NCI-H2196 (cell line): ENCODE results near the gene PSENEN.
"Not testable (repeated sequence)": the region's sequence is repeated elsewhere in the genome, so short reads cannot be mapped to it uniquely, and the experiment has no call there.

Experiments used
- DNase-seq: peaks from one replicate; lab custom pipeline; 2025; ENCODE audit not compliant: unreplicated experiment; lab: John Stamatoyannopoulos, UW

PSENEN gene

DNA sequence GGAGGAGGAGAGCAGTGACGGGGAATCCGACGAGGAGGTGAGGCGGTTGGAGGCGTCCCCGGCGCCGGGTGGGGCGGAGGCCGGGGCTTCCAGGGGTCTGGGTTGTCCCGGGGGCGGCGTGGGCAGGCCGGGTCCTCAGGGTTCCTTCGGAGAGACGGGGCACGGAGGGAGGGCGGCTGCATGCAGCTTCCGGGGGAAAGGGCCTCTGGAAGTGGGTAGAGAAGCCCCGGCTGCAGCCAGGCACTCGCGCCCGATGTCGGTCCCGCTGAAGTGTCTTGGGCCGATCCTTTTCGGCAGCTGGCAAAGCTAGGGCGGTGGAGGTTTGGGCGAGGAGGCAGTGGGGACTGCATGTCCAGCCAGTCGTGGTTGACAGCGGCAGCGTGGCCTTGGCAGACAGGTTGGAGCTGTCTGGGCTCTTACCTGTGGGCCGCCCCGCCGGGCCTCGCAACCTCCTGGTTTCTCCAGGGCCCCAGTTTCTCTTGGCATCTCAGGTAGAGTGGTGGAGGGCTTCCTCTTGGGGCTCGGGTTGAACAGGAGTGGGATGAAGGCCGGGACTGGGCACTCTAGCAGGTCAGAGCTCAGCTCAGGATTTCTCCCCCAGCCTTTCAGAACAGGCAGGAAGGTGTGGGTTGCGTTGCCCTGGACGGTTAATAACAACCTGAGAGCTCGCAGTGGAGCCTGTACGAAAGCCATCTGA is 27.0 kb upstream of the PSENEN start:
- no peak for DNase-seq

DNA sequence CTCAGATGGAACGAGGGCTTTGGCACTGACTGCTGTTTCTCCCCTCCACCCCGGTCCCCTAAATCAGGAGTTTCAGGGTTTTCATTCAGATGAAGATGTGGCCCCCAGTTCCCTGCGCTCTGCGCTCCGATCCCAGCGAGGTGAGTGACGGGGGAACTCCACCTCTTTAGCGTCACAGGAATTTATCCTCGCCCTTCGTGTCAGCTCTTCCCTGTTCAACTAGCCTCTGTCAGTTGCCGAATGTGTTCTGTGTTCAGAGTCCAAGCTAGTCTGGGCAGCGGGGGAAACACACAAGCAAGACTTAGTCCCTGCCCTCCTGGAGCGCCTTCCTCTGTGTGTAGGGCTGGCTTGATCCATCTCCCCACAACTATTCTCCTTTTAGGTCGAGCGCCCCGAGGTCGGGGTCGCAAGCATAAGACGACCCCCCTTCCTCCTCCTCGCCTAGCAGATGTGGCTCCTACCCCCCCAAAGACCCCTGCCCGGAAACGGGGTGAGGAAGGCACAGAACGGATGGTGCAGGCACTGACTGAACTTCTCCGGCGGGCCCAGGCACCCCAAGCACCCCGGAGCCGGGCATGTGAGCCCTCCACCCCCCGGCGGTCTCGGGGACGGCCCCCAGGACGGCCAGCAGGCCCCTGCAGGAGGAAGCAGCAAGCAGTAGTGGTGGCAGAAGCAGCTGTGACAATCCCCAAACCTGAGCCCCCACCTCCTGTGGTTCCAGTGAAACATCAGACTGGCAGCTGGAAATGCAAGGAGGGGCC is 25.9 kb upstream of the PSENEN start:
- DNase-seq = no peak

DNA sequence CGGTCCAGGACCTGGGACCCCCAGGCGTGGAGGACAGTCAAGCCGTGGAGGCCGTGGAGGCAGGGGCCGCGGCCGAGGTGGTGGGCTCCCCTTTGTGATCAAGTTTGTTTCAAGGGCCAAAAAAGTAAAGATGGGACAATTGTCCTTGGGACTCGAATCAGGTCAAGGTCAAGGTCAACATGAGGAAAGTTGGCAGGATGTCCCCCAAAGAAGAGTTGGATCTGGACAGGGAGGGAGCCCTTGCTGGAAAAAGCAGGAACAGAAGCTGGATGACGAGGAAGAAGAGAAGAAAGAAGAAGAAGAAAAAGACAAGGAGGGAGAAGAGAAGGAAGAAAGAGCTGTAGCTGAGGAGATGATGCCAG is 25.3 kb upstream of the PSENEN start:
- DNase-seq = no peak

DNA sequence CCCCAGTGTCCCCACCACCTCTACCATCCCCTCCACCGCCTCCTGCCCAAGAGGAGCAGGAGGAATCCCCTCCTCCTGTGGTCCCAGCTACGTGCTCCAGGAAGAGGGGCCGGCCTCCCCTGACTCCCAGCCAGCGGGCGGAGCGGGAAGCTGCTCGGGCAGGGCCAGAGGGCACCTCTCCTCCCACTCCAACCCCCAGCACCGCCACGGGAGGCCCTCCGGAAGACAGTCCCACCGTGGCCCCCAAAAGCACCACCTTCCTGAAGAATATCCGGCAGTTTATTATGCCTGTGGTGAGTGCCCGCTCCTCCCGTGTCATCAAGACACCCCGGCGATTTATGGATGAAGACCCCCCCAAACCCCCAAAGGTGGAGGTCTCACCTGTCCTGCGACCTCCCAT is 24.8 kb upstream of the PSENEN start:
- no peak for DNase-seq

DNA sequence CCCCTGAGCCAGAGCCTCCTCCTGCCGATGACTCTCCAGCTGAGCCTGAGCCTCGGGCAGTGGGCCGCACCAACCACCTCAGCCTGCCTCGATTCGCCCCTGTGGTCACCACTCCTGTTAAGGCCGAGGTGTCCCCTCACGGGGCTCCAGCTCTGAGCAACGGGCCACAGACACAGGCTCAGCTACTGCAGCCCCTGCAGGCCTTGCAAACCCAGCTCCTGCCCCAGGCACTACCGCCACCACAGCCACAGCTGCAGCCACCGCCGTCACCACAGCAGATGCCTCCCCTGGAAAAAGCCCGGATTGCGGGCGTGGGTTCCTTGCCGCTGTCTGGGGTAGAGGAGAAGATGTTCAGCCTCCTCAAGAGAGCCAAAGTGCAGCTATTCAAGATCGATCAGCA is 24.1 kb upstream of the PSENEN start:
- no peak for DNase-seq

DNA sequence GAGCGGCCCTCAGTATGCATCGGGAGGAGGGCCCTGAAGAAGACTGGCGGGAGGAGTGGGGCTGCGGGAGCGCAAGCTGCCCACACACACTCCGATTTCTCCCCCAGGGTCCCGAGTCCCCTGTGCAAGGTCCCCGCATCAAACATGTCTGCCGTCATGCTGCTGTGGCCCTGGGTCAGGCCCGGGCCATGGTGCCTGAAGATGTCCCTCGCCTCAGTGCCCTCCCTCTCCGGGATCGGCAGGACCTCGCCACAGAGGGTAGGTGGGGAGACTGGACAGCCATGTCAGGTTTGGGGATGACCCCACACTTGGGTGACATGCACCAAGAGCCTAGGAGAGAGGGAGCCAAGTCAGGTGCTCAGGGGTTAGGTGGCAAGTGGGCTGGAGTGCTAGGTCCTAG is 23.0 kb upstream of the PSENEN start:
- DNase-seq = no peak

DNA sequence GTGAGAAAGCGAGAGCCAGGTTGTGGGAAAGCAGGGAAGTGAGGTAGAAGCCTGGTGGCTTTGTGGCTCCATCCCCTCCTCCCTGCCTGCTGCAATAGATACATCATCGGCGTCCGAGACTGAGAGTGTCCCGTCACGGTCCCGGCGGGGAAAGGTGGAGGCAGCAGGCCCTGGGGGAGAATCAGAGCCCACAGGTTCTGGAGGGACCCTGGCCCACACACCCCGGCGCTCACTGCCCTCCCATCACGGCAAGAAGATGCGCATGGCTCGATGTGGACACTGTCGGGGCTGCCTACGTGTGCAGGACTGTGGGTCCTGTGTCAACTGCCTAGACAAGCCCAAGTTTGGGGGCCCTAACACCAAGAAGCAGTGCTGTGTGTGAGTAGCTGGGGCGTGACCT is 22.6 kb upstream of the PSENEN start:
- no peak for DNase-seq

DNA sequence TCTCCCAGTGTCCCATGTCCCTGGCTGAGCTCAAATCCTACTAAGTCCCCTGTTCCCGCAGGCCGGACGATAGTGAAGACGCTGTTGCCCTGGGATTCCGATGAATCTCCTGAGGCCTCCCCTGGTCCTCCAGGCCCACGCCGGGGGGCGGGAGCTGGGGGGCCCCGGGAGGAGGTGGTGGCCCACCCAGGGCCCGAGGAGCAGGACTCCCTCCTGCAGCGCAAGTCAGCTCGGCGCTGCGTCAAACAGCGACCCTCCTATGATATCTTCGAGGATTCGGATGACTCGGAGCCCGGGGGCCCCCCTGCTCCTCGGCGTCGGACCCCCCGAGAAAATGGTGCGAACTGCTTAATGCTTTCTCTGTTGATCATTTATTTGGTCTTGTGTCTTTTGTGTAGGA is 21.8 kb upstream of the PSENEN start:
- no peak for DNase-seq

DNA sequence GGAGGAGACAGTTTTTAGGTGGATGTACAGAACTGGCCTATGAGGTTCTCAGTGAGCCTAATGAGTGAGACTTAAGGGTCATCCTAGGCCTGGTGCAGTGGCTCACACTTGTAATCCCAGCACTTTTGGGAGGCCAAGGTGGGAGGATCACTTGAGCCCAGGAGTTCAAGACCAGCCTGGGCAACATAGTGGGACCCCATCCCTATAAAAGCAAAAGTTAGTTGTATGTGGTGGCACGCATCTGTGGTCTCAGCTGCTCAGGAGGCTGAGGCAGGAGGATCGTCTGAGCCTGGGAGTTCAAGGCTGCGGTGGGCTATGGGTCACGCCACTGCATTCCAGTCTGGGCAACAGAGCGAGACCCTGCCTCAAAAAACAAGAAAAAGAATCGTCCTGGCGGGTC is 21.3 kb upstream of the PSENEN start:
- not testable (repeated sequence) for DNase-seq

DNA sequence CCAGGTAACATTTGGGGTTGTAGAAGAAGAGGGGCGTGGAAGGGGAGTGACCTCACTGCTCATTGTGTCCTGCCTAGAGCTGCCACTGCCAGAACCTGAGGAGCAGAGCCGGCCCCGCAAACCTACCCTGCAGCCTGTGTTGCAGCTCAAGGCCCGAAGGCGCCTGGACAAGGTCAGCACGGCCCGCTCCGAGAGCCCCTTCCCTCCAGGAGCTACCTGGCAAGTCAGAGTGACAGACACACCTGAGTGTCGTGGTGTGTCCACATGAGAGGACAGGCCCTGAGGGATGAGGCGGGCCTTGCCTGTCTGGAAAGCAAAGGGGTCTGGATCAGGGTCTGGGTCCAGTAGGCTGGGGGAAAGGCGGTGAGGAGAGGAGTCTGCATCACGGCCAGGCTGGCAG is 20.9 kb upstream of the PSENEN start:
- no peak for DNase-seq

DNA sequence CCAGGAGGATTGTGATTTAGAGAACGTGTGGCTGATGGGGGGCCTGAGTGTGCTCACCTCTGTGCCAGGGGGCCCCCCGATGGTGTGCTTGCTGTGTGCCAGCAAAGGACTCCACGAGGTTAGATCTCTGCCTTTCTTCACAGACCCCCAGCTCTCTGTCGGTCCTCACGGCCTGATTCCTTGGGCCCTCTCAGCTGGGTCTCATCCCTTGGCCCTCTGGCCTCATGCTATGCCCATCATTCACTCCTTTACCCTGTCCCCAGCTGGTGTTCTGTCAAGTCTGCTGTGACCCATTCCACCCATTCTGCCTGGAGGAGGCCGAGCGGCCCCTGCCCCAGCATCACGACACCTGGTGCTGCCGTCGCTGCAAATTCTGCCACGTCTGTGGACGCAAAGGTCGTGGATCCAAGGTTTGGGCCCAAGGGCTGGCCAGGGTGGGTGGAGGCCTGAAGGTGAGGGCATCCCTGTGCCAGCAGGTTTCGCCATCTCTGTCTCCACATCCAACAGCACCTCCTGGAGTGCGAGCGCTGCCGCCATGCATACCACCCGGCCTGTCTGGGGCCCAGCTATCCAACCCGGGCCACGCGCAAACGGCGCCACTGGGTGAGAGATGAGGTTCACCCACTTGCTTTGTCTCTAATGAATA is 20.1 kb upstream of the PSENEN start:
- no peak for DNase-seq

DNA sequence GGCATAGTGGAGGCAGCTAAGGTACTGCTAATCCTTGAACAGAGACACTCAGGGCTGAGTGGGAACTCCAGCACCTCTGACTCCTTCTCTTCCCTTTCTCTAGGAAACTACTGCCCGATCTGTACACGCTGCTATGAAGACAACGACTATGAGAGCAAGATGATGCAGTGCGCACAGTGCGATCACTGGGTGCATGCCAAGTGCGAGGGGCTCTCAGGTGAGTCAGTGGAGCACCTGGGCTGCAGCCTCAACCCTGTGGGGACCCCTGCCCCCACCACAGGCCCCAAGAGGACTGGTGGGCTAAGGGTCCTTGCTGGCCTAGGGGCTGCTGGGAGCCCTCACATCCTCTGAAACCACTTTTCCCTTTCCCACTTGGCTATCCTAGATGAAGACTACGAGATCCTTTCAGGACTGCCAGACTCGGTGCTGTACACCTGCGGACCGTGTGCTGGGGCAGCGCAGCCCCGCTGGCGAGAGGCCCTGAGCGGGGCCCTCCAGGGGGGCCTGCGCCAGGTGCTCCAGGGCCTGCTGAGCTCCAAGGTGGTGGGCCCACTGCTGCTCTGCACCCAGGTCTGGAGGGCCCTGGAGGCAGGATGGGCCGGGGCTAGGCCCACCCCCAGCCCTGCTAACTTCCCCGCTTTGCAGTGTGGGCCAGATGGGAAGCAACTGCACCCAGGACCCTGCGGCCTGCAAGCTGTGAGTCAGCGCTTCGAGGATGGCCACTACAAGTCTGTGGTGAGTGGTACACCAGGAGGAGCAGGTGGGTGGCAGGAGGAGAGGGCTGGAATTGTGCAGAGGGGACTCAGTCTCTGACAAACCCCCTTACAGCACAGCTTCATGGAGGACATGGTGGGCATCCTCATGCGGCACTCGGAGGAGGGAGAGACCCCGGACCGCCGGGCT is 18.1 kb upstream of the PSENEN start:
- DNase-seq = no peak

DNA sequence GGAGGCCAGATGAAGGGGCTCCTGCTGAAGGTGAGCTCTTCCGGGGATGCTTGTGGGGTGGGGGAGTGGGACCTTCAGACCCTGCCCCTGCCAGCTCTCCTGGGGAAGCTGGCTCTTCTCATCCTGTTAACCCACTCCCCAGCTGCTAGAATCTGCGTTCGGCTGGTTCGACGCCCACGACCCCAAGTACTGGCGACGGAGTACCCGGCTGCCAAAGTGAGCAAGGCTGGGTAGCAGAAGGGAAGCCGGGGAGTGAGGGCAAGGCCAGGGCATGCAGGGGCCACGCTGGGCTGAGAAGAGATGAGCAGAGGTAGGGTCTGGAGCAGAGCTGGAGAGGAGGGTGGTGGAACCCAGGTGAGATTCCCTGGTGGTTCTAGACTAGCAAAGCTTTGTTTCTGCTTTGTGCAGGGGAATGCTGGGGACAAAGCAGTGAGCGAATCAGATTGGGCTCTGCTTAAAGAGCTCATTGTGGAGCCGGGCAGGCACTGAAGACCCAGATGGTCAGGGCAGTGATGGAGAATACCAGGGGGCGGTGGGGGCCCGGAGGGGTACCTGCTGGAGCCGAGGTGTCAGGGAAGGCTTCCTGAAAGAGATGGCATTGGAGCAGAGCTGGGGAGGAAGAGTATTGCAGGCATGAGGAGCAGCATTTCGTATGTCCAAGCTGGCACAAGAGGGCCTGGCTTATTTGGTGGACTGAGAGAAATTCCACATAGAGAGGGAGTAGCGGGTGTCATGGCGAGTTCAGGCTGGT is 17.3 kb upstream of the PSENEN start:
- no peak for DNase-seq

DNA sequence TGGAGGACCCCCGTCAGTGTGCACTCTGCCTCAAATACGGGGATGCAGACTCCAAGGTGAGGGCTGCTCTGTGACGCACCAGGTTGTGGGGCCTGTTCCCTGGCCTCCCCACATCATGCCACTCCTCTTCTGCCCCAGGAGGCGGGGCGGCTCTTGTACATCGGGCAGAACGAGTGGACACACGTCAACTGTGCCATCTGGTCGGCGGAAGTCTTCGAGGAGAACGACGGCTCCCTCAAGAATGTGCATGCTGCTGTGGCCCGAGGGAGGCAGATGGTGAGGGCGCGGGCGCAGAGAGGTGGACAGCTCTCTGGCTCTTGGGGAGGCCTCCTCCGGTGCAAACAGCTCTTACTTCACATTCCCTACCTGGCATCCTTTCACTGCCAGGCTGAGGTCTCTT is 16.4 kb upstream of the PSENEN start:
- DNase-seq = no peak

DNA sequence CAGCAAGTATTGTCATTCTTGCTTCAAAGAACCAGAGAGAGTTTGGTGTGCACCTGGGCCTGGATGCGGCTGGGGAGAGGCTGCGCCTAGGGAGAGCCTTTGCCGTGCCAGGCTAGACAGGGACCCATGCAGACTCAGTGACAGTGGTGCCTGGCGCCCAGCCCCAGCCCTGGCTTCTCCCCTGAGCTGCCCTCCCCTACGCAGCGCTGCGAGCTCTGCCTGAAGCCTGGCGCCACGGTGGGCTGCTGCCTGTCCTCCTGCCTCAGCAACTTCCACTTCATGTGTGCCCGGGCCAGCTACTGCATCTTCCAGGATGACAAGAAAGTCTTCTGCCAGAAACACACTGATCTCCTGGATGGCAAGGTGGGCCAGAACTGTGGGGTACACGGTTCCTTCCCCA is 15.7 kb upstream of the PSENEN start:
- DNase-seq = no peak

DNA sequence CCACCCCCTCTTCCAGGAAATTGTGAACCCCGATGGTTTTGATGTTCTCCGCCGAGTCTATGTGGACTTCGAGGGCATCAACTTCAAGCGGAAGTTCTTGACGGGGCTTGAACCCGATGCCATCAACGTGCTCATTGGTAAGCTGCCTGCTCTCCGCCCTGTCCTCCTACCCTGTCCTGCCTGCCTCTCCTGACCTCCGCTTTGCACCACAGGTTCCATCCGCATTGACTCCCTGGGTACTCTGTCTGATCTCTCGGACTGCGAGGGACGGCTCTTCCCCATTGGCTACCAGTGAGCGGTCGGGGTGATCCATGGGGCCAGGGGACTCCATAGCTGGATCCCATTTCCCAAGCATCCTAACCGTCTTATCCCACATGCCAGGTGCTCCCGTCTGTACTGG is 15.1 kb upstream of the PSENEN start:
- DNase-seq = no peak

DNA sequence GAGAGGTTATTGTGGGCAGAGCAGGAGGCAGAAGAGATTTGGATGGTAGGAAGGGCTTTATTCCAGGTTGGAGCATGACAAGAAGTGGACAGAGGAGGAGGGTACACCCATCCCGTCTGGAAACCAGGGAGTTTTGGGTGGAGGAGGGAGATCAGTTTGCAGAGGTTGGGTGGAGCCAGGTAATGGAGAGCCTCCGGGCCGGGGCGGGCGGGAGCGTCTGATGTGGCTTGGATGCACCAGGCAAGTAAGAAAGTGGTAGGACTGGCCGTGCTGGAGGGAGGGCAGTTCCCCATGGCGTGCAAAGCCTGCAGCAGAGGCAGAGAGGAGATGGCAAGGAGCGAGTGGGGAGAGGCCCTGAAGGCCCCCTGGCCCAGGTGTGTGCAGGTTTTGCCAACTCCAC is 14.1 kb upstream of the PSENEN start:
- DNase-seq = no peak

DNA sequence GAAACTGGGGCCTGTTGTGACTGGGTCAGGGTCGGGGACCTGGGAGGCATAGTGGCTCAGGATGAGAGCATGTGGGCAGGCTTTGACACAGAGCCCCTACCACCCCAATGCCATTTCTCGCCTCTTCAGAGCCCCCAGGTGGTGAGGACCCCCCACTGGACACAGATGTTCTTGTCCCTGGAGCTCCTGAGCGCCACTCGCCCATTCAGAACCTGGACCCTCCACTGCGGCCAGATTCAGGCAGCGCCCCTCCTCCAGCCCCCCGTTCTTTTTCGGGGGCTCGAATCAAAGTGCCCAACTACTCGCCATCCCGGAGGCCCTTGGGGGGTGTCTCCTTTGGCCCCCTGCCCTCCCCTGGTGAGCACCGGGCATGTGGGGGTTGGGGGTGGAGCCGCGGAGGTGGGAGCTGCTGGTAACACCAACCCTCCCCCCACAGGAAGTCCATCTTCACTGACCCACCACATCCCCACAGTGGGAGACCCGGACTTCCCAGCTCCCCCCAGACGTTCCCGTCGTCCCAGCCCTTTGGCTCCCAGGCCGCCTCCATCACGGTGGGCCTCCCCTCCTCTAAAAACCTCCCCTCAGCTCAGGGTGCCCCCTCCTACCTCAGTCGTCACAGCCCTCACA is 13.6 kb upstream of the PSENEN start:
- DNase-seq = no peak

DNA sequence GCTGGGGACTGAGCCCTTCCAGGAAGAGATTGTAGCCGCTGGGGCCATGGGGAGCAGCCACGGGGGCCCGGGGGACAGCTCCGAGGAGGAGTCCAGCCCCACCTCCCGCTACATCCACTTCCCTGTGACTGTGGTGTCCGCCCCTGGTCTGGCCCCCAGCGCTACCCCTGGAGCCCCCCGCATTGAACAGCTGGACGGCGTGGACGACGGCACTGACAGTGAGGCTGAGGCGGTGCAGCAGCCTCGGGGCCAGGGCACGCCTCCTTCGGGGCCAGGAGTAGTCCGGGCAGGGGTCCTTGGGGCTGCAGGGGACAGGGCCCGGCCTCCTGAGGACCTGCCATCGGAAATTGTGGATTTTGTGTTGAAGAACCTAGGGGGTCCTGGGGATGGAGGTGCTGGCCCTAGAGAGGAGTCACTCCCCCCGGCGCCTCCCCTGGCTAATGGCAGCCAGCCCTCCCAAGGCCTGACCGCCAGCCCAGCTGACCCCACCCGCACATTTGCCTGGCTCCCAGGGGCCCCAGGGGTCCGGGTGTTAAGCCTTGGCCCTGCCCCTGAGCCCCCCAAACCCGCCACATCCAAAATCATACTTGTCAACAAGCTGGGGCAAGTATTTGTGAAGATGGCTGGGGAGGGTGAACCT is 12.8 kb upstream of the PSENEN start:
- no peak for DNase-seq
